A549 (cell line): Measurements from ENCODE around the gene IFT74.

Source experiments
- CHD2 ChIP-seq: fragments of 150-350 bp; IDR thresholded peaks from 2 replicates; pipeline ENCODE4 v1.6.1; 2014; ENCODE audit warnings: low read length; ENCODE audit not compliant: partially characterized antibody
- CHD4 ChIP-seq: fragments of 200-600 bp; sonication (generic); IDR thresholded peaks from 2 replicates; pipeline ENCODE4 v1.6.1; 2016; ENCODE audit warnings: antibody characterized with exemption, mild to moderate bottlenecking, borderline replicate concordance
- EP300 ChIP-seq, 2 experiments: fragments of >200 bp; sonication (Bioruptor Twin); formaldehyde crosslinking; IDR thresholded peaks; 2 replicates in 1 of 2; 3 replicates in 1 of 2; pipeline ENCODE4 v1.6.1; 2016 to 2017
- FOSL2 ChIP-seq, 2 experiments: fragments of 450-650 bp in 1 of 2; fragments of >200 bp in 1 of 2; sonication (Bioruptor Twin) in 1 of 2; formaldehyde crosslinking; IDR thresholded peaks; 2 replicates each; pipeline versions ENCODE4 v1.5.0 to v1.6.1; 2016 to 2020; ENCODE audit warnings: mild to moderate bottlenecking in 1 of 2, moderate library complexity in 1 of 2
- RARB ChIP-seq: fragments of 250-450 bp; sonication (Bioruptor Pico); IDR thresholded peaks from 2 replicates; pipeline ENCODE4 v1.8.0; 2021; ENCODE audit warnings: mild to moderate bottlenecking, moderate library complexity
- RCOR1 ChIP-seq: fragments of 150-350 bp; IDR thresholded peaks from 2 replicates; pipeline ENCODE4 v1.6.1; 2014; ENCODE audit warnings: antibody characterized with exemption, low read length, low read depth
- USF2 ChIP-seq: fragments of 450-650 bp; IDR thresholded peaks from 2 replicates; pipeline ENCODE4 v1.6.1; 2014; ENCODE audit warnings: antibody characterized with exemption
- ZFP36 ChIP-seq: fragments of 450-650 bp; IDR thresholded peaks from 2 replicates; pipeline ENCODE4 v1.6.1; 2014; ENCODE audit warnings: borderline replicate concordance; ENCODE audit not compliant: partially characterized antibody
- ZNF302 ChIP-seq: fragments of 250-450 bp; sonication (Bioruptor Pico); IDR thresholded peaks from 2 replicates; pipeline ENCODE4 v1.9.0; 2021; ENCODE audit warnings: inconsistent platforms, mild to moderate bottlenecking, moderate library complexity
- TF ChIP-seq, protein P1 (sequence below): fragments of >200 bp; sonication (Bioruptor Twin); formaldehyde crosslinking; IDR thresholded peaks from 3 replicates; pipeline ENCODE4 v1.5.1; 2016

DNA sequence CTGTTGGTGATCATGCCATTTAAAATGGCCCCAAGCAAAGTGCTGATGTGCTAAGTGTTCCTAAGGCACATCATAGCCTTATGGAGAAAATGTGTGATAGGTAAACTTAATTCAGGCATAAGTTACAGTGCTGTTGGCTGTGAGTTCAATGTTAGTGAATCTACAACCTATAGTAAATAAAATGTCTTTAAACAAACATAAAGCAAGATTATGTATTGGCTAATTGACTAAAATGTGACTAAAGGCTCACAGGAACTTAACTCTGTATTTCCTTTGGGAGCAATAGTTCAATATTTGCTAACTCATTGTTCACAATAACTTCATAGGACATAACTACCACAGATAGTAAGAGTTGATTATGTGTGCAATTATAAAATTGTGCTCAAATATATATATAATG lies 98.6 kb downstream of the IFT74 start:
- no peak for TF ChIP-seq CHD4
- TF ChIP-seq CHD2: no peak
- no peak for TF ChIP-seq FOSL2 (IDR thresholded peaks at IDR 0.05)
- TF ChIP-seq FOSL2 (CRISPR knock-in tag; IDR thresholded peaks at IDR 0.05): no peak
- no peak for TF ChIP-seq EP300 (IDR thresholded peaks at IDR 0.05)
- TF ChIP-seq, protein P1, sequence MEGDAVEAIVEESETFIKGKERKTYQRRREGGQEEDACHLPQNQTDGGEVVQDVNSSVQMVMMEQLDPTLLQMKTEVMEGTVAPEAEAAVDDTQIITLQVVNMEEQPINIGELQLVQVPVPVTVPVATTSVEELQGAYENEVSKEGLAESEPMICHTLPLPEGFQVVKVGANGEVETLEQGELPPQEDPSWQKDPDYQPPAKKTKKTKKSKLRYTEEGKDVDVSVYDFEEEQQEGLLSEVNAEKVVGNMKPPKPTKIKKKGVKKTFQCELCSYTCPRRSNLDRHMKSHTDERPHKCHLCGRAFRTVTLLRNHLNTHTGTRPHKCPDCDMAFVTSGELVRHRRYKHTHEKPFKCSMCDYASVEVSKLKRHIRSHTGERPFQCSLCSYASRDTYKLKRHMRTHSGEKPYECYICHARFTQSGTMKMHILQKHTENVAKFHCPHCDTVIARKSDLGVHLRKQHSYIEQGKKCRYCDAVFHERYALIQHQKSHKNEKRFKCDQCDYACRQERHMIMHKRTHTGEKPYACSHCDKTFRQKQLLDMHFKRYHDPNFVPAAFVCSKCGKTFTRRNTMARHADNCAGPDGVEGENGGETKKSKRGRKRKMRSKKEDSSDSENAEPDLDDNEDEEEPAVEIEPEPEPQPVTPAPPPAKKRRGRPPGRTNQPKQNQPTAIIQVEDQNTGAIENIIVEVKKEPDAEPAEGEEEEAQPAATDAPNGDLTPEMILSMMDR: no peak
- no peak for TF ChIP-seq ZNF302 (CRISPR knock-in tag)
- TF ChIP-seq USF2: no peak
- no peak for TF ChIP-seq RARB (CRISPR knock-in tag)
- no peak for TF ChIP-seq RCOR1
- no peak for TF ChIP-seq ZFP36
